SK-N-MC (cell line): ENCODE data around the gene GLT8D2.

Source experiments
- EZH2 ChIP-seq: fragments of 200-600 bp; sonication (generic); IDR thresholded peaks from one replicate; pipeline ENCODE4 v1.6.1; 2017; ENCODE audit warnings: antibody characterized with exemption
- POLR2AphosphoS5 ChIP-seq: IDR thresholded peaks from 2 replicates; pipeline ENCODE4 v1.6.1; 2012; ENCODE audit warnings: mild to moderate bottlenecking, low read depth, low read length, borderline replicate concordance

DNA sequence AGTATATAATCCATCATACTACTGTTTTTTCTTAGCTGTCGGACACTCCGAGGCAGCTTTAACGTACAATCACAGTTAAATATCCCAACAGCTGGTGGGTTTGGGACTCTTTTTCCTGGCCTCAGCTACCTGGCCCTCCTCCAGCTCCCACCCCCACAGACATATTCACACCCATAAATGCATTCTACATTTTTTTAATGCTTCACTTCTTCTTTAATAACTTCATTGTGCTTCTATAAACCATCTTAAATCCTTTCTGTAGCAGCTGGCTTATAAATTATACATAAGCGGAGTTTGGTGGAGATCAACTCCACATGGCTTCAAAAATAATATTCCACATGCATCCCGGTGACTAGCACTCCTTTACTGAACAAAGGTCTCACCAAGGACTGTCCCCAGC lies 51.0 kb downstream of the GLT8D2 start:
- TF ChIP-seq EZH2 (no peak), POLR2AphosphoS5 (no peak; the same call in 1 of the 2 replicates)
